Spleen (tissue), 11 donors: ENCODE data around the gene ELP4. TPM values are rescaled to one million over a fixed set of nuclear protein-coding genes. Genes with fewer than 3 reads are reported as not detected.

Source experiments
- DNase-seq: peaks from one replicate; pipeline ENCODE4 v3.0.0-alpha.2; 2020
- H3K27ac ChIP-seq, 8 donors: fragments of 200-600 bp; sonication (generic) in 7 of 8; 1 replicate in 4 of 8; 2 replicates in 4 of 8; pipeline versions ENCODE4 v1.5.0 to v1.8.0; 2016 to 2021; ENCODE audit warnings: inconsistent platforms in 4 of 8, mild to moderate bottlenecking in 4 of 8, moderate library complexity in 1 of 8
- H3K27me3 ChIP-seq, 7 donors: fragments of 200-600 bp; sonication (generic) in 6 of 7; replicated peaks in 1 of 7; 1 replicate in 4 of 7; 2 replicates in 3 of 7; pipeline versions ENCODE4 v1.5.0 to v1.8.0; 2016 to 2021; ENCODE audit warnings: inconsistent platforms in 3 of 7, mild to moderate bottlenecking in 1 of 7
- H3K36me3 ChIP-seq, 6 donors: fragments of 200-600 bp; sonication (generic) in 5 of 6; 1 replicate in 4 of 6; 2 replicates in 2 of 6; pipeline versions ENCODE4 v1.5.0 to v1.8.0; 2016 to 2021; ENCODE audit warnings: inconsistent platforms in 2 of 6
- H3K4me1 ChIP-seq, 6 donors: fragments of 200-600 bp; sonication (generic) in 5 of 6; 1 replicate in 3 of 6; 2 replicates in 3 of 6; pipeline versions ENCODE4 v1.5.0 to v1.8.0; 2016 to 2021; ENCODE audit warnings: inconsistent platforms in 3 of 6
- H3K4me3 ChIP-seq, 8 donors: fragments of 200-600 bp; sonication (generic) in 7 of 8; 1 replicate in 4 of 8; 2 replicates in 4 of 8; pipeline versions ENCODE4 v1.5.0 to v1.8.0; 2016 to 2021; ENCODE audit warnings: inconsistent platforms in 4 of 8, mild to moderate bottlenecking in 4 of 8, moderate library complexity in 2 of 8
- H3K9me3 ChIP-seq, 8 donors: fragments of 200-600 bp; sonication (generic) in 7 of 8; 1 replicate in 4 of 8; 2 replicates in 4 of 8; pipeline versions ENCODE4 v1.5.0 to v1.8.0; 2016 to 2021; ENCODE audit warnings: inconsistent platforms in 4 of 8
- POLR2A ChIP-seq, 3 donors: fragments of 450-650 bp; IDR thresholded peaks; one replicate each; pipeline ENCODE4 v1.5.1; 2017; ENCODE audit warnings: antibody characterized with exemption in 3 of 3, mild to moderate bottlenecking in 1 of 3
- POLR2AphosphoS5 ChIP-seq, 3 donors: sonication (generic); formaldehyde crosslinking; IDR thresholded peaks; one replicate each; pipeline ENCODE4 v1.5.1; 2017; ENCODE audit warnings: antibody characterized with exemption in 3 of 3
- WGBS, 5 donors: extraction: QIAGEN DNeasy Blood & Tissue Kit in 3 of 5; methylation state at CpG; one replicate each; pipeline versions ENCODE4 v1.1.5 to v1.1.7; 2013 to 2018; 5-methylcytosine and 5-hydroxymethylcytosine counted together
- intact Hi-C: fragments of 100-400 bp; cut with DNase I; formaldehyde crosslinking; loops from one replicate; pipeline ENCODE4 v1.15.0; 2023; ENCODE audit warnings: low total_unique reads
- polyA plus RNA-seq, 3 donors: library from polyadenylated mRNA; stranded (reverse); fragments of 200-250 nt; gene quantifications; one replicate each; pipeline ENCODE4 v1.2.1, GENCODE V29; 2013
- total RNA-seq, 7 donors: library from RNA; depleted of rRNA in 3 of 7; stranded (reverse); fragments of >200 nt in 3 of 7; fragmentation: NEBNext Ultra II Directional in 4 of 7; extraction: Animal tissue kit (Norgen Biotek cat#: 25700) in 4 of 7; gene quantifications; one replicate each; pipeline versions ENCODE4 v1.1.0 to v1.2.1, GENCODE V29; 2016 to 2021
- TF ChIP-seq, protein P1 (sequence below), 11 experiments: fragments of 200-600 bp in 7 of 11; fragments of 450-650 bp in 4 of 11; sonication (generic) in 4 of 11; IDR thresholded peaks in 8 of 11; conservative IDR thresholded peaks in 3 of 11; 1 replicate in 7 of 11; 2 replicates in 4 of 11; pipeline versions ENCODE4 v1.4.0 to v1.8.0; 2016 to 2021; ENCODE audit warnings: antibody characterized with exemption in 11 of 11, inconsistent platforms in 4 of 11, mild to moderate bottlenecking in 1 of 11
- donor health status: healthy with polysubstance abuse.
- donor health status: DM: no; HTN: no; CAD: no; lungs with moderate emphysema.
- donor health status: DM: no; HTN: no; CAD: no.
- donor health status: Bipolar disorder and iron deficiency.
- donor health status: healthy.
- donor health status: DM: no; HTN: no; CAD: no.
- donor health status: DM: yes; HTN: yes; CAD: no.

Gene ELP4
- total and polyA plus RNA-seq, 10 donors: 6.1 to 34.6 (median 21.1) TPM

- H3K4me1 ChIP-seq: no peaks in the 10 kb centered on the region
- H3K27me3 ChIP-seq: no peaks in the 10 kb centered on the region
- no peak overlapping the region for H3K27ac ChIP-seq
- TF ChIP-seq, protein P1, sequence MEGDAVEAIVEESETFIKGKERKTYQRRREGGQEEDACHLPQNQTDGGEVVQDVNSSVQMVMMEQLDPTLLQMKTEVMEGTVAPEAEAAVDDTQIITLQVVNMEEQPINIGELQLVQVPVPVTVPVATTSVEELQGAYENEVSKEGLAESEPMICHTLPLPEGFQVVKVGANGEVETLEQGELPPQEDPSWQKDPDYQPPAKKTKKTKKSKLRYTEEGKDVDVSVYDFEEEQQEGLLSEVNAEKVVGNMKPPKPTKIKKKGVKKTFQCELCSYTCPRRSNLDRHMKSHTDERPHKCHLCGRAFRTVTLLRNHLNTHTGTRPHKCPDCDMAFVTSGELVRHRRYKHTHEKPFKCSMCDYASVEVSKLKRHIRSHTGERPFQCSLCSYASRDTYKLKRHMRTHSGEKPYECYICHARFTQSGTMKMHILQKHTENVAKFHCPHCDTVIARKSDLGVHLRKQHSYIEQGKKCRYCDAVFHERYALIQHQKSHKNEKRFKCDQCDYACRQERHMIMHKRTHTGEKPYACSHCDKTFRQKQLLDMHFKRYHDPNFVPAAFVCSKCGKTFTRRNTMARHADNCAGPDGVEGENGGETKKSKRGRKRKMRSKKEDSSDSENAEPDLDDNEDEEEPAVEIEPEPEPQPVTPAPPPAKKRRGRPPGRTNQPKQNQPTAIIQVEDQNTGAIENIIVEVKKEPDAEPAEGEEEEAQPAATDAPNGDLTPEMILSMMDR (IDR thresholded peaks at IDR 0.05 in 8 of 11, conservative IDR thresholded peaks at IDR 0.05 in 3 of 11): no peak
- TF ChIP-seq POLR2A (IDR thresholded peaks at IDR 0.05) (no peak), POLR2AphosphoS5 (IDR thresholded peaks at IDR 0.05) (no peak)
- peaks cover 0 to 15% (median 0%) of the 10 kb centered on the region in 6 donors for H3K36me3 ChIP-seq
- no peak overlapping the region for H3K4me3 ChIP-seq
- intact Hi-C loops: no loop called here
- H3K9me3 ChIP-seq: no peaks in the 10 kb centered on the region
- 84 to 95% (median 92%) methylated on average over 3 of the region's 3 CpGs for WGBS, 5 donors
- DNase-seq: no peak
These were observed 145.9 kb downstream of the ELP4 start for GRCh38 chr11:31655483-31655882.

DNA sequence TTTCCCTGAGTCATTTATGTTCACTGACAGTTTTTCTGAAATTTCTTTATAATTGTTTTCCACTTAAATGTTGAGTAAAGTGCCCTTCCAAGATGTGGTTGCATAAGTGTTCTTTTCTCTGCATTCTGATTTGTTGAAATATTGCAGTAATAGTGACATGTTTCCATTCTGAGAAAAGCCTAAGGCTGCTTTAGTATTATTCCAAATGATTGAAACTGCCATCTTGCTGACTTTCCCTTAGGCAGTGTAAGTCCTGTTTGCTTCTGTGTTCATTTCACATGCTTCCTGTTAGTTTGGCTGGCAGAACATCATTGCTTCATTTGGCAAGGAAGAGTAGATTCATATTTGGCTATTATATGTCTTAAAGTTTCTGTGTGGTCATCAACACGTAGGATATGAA is 146.5 kb downstream of the ELP4 start:
- Histone ChIP-seq H3K36me3 (peaks cover 0 to 9% (median 0%) of the 10 kb centered on the region in 6 donors), H3K9me3 (no peaks in the 10 kb centered on the region), H3K4me3 (no peak overlapping the region), H3K27me3 (no peaks in the 10 kb centered on the region), H3K4me1 (no peaks in the 10 kb centered on the region), H3K27ac (no peak overlapping the region)
- WGBS, 5 donors: 72 to 91% (median 88%) methylated on average over 1 of the region's 1 CpG
- no peak for TF ChIP-seq POLR2A (IDR thresholded peaks at IDR 0.05)
- TF ChIP-seq, protein P1 (IDR thresholded peaks at IDR 0.05 in 8 of 11, conservative IDR thresholded peaks at IDR 0.05 in 3 of 11): no peak
- TF ChIP-seq POLR2AphosphoS5 (IDR thresholded peaks at IDR 0.05): no peak
- intact Hi-C loops: no loop called here
- no peak for DNase-seq

DNA sequence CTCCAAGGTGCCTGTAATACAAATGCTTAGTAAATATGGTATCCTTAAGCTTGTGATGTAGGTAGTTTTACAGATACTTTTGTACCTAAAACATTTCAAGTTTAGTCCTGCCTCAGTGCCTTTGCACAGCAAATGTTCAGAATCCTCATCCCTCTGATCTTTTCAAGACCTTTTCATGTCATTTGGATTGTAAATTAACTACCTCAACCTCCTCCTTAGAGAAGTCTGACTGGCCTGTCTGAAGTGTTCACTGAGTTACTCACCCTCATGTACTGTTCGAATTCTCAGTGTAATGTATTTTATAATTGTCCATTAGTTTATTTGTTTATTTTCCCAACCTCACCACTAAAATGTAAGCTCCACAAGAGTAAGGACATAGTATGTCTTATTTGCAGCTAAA is 147.5 kb downstream of the ELP4 start:
- WGBS, 5 donors: 92 to 100% (median 94%) methylated on average over 1 of the region's 1 CpG
- Histone ChIP-seq H3K4me1 (no peaks in the 10 kb centered on the region), H3K27ac (no peak overlapping the region), H3K36me3 (no peaks in the 10 kb centered on the region), H3K27me3 (no peaks in the 10 kb centered on the region), H3K9me3 (no peaks in the 10 kb centered on the region), H3K4me3 (no peak overlapping the region)
- DNase-seq: no peak
- TF ChIP-seq POLR2AphosphoS5 (IDR thresholded peaks at IDR 0.05): no peak
- TF ChIP-seq POLR2A (IDR thresholded peaks at IDR 0.05): no peak
- TF ChIP-seq, protein P1 (IDR thresholded peaks at IDR 0.05 in 8 of 11, conservative IDR thresholded peaks at IDR 0.05 in 3 of 11): no peak
- intact Hi-C loops: no loop called here

GRCh38 chr11:31664129-31664528 is 154.6 kb downstream of the ELP4 start:
- TF ChIP-seq POLR2AphosphoS5 (IDR thresholded peaks at IDR 0.05) (no peak), POLR2A (IDR thresholded peaks at IDR 0.05) (no peak)
- TF ChIP-seq, protein P1 (IDR thresholded peaks at IDR 0.05 in 8 of 11, conservative IDR thresholded peaks at IDR 0.05 in 3 of 11): no peak
- Histone ChIP-seq H3K27ac (no peak overlapping the region), H3K4me1 (no peaks in the 10 kb centered on the region), H3K27me3 (no peaks in the 10 kb centered on the region), H3K36me3 (no peaks in the 10 kb centered on the region), H3K4me3 (no peak overlapping the region), H3K9me3 (no peaks in the 10 kb centered on the region)
- 82 to 88% (median 85%) methylated on average over 3 of the region's 3 CpGs for WGBS, 5 donors
- intact Hi-C loops: no loop called here
- no peak for DNase-seq
